CD4-positive, alpha-beta T cell treated with Interleukin-4 for 4 hours (primary cell): Measurements from ENCODE around the gene FAM13B.
"Not testable (repeated sequence)": the region's sequence is repeated elsewhere in the genome, so short reads cannot be mapped to it uniquely, and the experiment has no call there.

Experiments
- DNase-seq: peaks from one replicate; pipeline ENCODE4 v3.0.0-alpha.2; 2020

Gene FAM13B

DNA sequence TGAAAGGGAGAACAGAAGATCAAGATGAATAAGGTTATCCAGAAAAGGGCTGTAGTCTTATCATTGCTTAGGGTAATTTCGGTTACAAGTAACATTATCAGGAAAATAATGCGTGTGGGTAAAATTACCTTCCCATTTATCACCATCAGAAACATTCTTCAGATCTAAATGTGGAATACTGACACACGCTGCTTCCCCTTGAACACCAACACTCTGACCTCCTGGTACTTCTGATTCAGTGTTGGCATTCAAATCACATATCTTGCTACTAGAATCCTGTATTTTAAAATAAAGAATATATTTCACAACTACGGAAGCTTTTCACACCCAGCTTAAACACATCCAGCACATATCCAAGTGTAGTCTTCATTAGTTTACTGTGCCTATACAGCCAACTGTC, 73.4 kb downstream of the FAM13B start:
- DNase-seq, result no peak

DNA sequence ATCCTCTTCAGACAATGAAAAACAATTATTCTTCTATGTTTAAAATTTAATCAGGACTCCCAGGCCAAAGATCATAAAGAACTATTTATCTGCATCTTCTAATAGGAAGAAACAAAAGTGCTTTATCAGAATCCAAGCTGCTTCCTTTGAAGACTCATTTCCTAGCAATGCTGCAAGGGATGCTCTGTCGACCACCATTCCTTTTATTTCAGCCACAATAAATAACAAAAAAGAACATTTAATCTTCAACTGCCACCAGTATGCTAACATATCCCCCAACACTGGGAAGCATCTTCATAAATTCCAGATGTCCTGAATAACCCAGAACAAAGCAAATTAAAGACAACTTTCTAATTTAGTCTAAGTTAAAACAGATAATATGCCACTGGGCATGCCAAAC, 74.9 kb downstream of the FAM13B start:
- DNase-seq, result no peak

DNA sequence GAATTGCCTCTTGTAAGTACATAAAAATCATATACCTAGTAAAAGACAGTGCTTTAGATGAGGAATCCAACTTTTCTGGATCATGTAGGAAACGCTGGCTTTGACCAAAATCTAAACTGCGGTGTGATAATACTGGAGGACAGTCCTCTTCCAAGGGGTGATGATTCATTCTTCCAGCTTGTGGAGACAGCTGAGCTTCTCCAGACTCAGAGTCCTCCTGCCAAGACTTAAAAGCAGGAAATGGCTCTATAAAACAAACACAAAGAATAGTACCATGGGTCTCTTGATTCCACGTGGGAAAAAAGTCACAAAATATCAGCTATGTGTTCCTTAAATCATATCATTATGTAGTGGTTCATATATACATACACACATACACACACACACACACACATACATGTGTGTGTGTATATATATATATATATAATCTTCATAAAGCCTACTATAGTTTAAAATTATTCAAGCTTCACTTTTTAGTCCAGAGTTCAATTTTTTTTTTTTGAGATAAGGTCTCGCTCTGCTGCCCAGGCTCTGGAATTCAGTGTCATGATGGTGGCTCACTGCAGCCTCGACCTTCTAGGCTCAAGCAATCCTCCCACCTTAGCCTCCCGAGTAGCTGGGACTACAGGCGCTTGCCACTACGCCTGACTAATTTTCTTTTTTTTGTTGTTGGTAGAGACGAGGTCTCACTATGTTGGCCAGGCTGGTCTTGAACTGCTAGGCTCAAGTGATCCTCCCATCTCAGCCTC, 78.6 kb downstream of the FAM13B start:
- DNase-seq, result no peak

DNA sequence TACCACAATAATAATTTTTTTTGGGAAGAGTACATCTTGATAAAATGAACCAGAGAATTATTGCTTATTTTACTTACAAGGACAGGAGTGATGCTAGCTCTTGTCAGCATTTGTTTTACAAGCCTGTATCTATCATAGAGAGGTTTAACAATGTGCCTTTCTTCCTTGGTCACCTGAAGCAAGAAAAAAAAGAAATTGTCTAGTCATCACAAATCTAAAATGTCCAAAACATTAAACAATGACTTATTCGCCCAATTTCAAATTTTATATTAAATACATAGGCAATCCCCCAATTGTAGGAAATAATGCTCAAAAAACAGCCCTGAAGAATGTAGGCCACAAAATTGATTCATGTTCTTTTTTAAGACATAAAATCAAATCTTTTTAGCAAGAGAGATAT, 87.1 kb downstream of the FAM13B start:
- no peak for DNase-seq

- not testable (repeated sequence) for DNase-seq
Observed at GRCh38 chr5:137944280-137944679, 88.6 kb downstream of the FAM13B start.

GRCh38 chr5:137939331-137939730, 93.5 kb downstream of the FAM13B start:
- DNase-seq, result no peak

DNA sequence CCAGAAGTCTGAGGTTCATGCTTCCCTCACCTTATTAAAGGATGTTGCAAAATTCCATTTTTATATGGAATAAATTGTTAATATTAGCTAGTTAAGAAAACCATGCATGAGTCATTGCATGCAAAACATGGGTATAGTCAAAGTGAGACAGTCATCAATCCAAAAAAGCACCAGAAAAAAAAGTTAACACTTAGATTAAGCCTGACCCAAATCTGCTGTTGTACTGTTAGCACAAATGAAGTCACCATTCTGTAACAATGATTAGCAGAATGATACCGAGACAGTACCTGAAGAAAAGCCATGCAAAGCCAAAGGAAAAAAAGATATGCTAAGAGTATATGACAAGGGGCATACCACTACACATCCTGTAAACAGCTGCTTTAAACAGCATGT, 94.1 kb downstream of the FAM13B start:
- DNase-seq, result no peak

DNA sequence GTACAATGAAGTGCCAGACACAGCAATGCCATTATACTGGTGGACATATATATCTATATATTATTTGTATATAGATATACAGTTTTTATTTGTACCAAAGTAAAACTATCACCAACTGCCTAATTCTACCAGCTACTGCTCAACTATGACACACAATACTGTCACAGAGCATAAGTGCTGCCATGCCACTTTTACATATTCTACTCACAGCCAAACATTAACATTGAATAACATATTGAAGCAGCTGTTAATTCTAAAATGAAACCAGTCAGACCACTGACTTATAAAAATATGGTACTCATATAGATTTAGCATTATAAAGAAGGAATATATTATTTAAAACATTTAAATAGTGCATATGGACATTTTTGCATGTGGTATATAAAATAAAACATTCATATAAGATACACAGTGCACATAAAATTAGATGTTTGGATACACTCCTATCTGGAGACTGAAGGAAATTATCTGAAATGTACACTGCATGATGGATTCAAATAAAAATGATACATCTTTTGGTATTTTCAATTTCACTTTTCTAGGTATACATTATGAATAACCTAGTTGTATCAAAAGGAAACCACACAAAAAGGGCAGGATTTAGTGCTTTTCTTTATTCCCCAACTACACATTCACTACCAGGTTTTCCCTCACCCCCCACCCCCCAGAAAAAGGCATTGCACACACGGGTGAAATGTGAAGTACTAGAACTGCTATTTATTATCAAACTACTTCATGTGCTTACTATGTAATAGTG, 94.7 kb downstream of the FAM13B start:
- no peak for DNase-seq

DNA sequence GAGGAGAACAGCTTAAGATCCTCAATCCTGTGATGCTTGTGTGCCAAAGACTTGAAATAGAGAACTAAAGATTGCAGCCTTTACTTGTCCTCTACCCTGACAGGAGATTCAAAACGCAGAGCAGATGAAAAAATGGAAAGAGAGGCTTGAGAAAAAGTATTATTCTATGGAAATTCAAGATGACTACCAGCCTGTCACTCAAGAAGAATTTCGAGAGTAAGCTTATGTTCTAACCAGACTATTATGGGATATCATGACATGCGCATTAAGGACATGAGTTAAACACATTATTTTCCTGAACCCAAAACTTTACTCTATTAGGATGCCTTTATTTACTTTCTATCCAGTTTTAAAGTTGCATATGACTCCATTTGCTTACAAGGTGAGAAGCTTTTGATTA, 97.2 kb downstream of the FAM13B start:
- DNase-seq, result no peak

DNA sequence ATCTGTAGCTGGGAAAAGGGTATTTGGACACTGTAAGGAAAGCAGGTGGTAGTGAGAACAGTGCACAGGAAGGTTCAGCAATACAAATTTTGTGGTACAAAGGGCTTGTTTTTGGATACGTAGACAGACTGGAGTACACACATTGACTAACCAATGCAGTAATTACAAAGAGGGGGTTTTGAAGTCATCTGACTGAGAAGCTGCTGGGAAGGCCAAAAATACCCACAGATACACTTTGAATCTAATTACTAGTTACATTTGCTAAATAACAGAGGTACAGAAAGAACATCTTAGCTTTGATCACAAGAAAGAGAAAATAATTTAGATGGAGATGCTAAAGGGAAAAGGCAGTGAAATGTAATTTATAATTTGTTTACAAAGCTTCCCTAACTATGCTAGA, 97.7 kb downstream of the FAM13B start:
- no peak for DNase-seq

DNA sequence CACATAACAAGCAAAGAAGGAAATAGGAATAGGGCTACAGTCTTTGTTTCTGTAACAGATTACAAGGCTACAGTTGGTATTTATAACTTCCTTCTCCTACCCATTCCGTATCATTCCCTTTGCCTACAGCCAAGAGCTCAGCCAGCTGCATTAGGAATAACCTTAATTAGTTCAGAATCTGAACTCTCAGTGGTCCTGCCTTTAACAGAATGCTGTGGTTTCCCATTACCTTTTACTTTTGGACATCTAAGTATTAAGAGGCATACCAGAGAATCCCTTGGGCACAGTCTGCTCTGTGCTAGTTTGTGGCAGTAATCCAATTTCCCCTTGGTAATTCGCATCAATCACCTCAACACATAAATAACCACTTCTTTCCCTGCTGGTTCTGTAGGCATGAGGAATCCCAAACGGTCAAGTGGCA, 99.4 kb downstream of the FAM13B start:
- no peak for DNase-seq

GRCh38 chr5:137932800-137933199, 100.1 kb downstream of the FAM13B start:
- no peak for DNase-seq

DNA sequence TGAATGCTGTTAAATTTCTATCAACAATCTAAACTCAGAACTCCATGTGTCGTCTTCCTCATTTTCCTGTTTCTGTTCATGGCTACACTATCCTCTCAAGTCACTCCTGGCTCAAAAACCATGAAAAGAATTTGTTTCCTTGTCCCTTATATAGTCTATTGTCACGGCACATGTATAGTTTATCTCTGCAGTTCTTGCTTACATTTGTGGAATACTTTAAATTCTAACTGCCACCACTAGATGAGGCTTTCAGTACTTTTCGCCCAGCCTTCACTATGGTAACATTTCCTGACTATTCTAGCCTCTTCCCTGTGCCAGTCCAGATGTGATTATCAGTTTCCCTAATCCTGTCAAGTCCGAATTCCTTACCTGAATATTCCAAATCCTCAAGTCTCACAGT, 109.0 kb downstream of the FAM13B start:
- DNase-seq, result no peak

- no peak for DNase-seq
Observed at GRCh38 chr5:137921931-137922330, 110.9 kb downstream of the FAM13B start.

DNA sequence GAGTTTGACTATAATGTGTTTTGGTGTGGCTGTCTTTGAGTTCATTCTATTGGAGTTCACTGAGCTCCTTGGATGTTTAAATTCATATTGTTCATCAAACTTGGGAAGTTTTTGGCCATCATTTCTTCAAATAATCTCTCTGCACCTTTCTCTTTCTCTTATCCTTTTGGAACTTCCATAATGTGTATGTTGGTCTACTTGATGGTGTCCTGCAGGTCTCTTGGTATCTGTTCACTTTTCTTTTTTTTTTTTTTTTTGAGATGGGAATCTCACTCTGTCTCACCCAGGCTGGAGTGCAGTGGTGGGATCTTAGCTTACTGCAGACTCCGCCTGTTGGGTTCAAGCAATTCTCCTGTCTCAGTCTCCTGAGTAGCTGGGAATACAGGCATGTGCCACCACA, 116.0 kb downstream of the FAM13B start:
- DNase-seq, result no peak

- DNase-seq, result no peak
Observed at GRCh38 chr5:137914758-137915157, 118.1 kb downstream of the FAM13B start.

DNA sequence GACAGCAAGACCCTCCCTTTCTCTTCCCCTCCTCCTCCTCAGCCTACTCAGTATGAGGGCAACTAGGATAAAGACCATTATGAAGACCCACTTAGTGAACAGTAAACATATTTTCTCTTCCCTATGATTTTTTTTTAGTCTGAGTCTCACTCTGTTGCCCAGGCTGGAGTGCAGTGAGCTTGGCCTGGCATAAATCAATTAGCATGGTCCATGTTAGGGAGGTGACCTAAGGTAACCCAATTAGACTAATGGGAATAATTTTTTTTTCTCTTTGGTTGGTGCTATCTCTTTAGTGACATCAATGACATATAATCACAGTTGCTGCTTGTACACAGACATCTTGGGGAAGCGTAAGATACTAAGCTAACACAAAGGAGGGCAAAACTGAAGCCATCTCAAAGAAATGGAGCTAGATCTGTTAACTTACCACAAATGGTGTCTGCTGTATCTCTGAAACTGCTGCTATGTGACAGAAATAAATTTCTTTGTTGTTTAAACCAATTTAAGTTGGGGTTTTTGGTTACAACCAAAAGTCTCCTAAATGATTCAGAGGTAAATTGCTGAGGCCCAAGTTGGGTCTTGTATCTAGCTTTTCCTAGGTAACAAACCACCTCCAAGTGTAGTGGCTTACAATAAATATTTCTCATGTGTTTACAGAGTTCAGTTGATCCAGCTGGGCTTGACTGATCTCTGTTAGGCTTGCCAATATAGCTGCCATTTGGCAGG, 130.3 kb downstream of the FAM13B start:
- no peak for DNase-seq

GRCh38 chr5:137901011-137901817, 131.7 kb downstream of the FAM13B start:
- DNase-seq, result no peak

GRCh38 chr5:137899493-137899892, 133.4 kb downstream of the FAM13B start:
- no peak for DNase-seq

DNA sequence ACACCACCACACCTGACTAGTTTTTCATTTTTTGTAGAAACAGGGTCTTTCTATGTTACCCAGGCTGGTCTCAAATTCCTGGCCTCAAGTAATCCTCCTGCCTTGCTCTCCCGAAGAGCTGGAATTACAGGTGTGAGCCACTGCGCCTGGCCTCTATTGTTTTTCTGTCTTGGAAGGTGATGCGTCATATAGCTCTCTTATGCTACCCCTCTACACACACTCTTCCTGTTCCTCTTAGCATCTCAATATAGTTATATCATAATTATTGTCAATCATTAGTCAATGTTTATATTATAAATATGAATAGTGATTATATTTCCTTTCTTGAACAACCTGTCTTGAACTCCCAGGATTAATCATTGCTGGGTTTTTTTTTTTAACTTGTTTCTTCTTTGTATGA, 136.3 kb downstream of the FAM13B start:
- DNase-seq, result no peak

DNA sequence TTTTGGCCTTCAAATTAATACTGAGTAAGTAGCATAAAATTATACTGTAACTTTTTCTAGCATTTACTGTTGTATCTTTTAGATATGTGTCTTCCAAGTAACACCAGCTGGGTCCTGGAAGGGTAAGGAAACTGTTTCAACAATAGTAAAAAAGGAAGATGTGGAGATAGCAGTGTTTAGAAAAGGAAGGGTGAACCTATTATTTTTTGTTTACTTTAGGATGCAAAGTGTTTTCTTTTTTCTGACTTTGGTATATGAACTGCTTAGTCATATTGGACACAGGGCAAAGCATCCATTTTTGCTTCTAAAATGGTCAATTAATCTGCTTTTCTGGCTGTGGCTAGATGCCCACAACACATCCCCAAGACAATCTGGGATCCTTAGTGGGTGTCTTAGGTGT, 138.3 kb downstream of the FAM13B start:
- no peak for DNase-seq

- DNase-seq, result no peak
Observed at GRCh38 chr5:137891849-137892248, 141.0 kb downstream of the FAM13B start.

DNA sequence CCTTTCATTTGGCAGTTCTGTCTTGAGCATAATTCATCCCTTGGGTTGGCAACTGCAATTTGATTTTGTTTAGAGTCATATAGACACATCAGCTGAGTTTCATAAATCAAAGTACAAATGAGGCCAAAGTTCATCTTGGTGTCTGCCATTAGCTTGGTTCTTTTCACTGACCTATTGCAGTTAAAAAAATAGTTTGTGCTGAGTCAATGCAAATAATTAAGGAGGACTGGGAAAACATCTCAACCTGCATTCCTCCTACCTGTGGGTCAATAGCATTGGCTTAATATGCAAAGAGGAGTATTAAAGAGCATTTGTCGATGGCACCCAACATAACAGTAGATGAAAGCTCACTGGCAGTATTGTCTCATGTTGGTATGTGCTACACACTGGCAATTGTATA, 142.0 kb downstream of the FAM13B start:
- DNase-seq, result no peak
